NCI-H1436 (cell line): ENCODE results near the gene EIF3J.

Experiments used
- DNase-seq: peaks from one replicate; lab custom pipeline; 2025; lab: John Stamatoyannopoulos, UW

EIF3J gene

DNA sequence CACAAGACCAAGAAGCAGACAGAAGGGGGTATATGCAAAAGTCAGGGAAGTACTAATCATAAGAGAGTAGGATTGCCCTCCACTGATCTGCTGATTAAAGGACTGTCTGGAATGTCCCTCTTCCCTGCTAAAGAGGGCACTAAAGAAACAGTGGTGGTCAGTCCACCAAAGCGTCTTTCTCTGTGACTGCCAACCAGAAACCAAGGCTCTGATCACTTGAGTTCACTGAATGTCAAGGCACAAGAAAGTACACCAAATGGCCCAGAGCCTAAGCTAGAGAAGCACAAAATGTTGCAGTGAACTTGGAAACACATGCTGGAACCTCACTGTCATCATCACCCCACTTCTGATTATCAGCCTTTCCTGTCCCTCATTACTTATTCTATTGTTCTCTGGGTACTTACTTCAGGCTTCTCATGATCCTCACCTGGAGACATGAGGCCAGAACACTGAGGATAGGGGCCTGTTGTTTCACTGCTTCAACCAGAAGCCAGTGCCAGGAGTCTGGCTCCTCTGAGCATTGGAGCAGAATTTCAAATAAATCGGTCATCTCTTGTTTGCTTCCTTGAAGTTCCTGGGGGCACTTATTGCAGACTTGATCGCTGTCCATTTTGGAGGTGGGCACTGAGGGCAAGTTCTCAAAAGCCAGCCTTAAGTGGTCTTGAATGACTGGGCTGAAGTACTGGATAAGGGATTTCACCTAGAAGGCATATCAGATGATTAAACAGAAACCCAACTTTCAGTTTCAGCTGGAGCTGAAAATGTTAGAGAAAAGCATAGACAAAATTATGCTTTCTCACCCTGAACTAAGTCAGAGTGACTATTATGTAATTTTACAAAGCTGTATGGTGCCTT is 58.9 kb downstream of the EIF3J start:
- DNase-seq = no peak

DNA sequence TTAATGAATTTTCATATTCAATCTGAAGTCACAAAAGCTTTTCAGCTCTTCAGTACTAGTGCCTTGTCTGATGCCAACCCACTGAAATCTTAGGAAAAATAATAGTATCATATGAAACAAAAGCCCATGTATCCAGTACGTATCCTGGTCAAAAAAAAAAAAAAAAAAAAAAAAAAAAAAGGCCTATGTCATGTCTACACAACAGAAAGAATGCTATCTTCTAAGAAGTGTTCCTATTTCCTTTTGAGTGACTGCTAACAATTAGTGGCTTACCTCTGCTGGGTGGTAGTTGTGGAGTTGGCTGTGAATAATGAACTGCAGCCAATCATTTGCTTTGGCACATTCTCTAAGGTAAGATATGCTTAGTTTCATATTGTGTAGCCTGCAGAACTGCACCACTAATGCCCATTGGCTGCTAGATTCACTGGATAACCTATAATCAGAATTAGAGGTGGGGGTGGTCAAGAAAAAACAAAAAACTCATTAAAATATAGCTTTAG is 59.6 kb downstream of the EIF3J start:
- DNase-seq = no peak

DNA sequence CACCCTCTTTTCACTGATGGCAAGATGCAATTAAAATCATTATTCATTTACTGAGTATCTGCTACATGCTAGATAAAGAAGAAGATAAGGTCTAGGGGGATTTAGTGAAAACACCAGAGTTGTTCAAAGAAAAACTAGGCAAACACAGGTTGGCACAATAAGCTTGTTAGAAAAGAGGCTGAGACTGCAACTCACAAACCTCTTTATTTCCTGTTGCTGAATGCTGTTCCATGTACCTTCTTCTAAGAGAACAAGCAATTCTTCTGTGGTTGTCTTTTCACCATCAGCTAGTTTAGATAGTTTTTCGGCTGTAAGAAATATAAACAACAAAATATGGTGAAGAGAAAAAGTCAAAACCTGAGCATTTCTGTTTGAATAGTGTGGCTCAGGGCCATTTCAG is 61.1 kb downstream of the EIF3J start:
- no peak for DNase-seq

DNA sequence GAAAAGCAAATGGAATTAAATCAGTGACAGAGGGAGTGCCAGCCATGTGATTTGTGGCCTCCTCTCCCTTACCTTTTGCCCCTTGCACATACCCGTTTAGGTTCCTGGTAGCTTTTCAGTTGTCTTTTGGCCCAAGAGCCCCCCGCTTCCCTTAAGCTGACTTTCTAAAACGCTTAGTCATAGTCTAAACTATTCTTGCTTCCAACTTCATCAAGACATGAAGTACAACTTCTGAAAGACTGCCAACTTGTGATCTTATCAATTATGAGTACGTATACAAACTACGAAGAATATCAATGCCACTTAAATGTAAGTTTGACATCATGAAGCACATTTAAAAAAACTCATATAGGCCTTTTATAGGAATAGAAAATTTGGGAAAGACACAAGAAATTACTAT is 61.9 kb downstream of the EIF3J start:
- no peak for DNase-seq

DNA sequence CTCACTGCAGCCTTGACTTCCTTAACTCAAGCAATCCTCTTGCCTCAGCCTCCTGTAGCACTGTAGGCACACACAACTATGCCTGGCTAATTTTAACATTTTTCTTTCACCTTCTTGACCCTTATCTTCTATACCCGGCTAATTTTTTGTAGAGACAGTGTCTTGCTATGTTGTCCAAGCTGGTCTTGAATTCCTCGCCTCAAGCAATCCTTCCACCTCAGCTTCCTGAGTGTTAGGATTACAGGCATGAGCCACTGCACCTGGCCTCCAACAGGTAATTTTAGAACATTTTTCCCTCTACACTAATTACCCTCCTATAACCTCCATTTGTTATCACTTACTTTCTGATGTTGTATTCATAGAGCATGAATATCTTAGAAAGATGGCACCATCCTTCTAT is 66.2 kb downstream of the EIF3J start:
- no peak for DNase-seq

DNA sequence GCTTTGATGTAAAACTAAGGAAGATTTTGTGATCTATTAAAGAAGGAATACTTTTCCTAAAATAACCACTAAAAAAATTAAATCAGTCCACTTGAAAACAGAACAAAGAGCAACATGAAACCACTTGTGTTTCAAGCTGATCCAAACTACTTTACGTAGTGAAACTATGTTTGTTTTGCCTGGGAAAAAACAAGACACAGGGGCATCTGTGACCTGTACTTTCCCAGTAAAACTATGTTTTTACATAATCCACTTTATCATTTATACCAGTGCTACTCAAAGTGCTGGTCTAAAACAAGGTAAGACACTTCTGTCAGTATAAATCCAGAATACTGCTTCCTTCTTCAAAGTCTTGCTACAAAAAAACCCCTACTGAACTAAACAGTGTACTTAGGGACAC is 69.8 kb downstream of the EIF3J start:
- DNase-seq = no peak
